HG02610 (cell line): ENCODE results near the gene EXOSC10.
"Not testable (repeated sequence)": the region's sequence is repeated elsewhere in the genome, so short reads cannot be mapped to it uniquely, and the experiment has no call there.

Source experiments
- ATAC-seq: cut with Tn5 transposase; IDR thresholded peaks from one replicate; pipeline ENCODE4 v1.9.1; 2021; ENCODE audit warnings: mild to moderate bottlenecking, moderate library complexity; ENCODE audit not compliant: unreplicated experiment

The EXOSC10 gene

DNA sequence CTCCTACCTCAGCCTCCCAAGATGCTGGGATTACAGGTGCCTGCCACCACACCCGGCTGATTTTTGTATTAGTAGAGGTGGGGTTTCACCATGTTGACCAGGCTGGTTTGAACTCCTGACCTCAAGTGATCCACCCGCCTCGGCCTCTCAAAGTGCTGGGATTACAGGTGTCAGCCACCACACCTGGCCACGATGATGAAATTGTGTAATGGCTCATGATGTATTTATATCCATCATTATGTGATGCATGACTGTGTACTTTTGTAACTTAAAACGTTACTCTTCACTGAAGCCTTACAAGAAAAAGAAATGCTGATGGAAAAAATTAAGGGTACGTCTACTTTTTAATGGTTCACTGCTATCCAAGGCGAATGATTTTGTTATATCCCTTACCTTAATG is 79.7 kb downstream of the EXOSC10 start:
- ATAC-seq = no peak

- ATAC-seq = not testable (repeated sequence)
Measured at GRCh38 chr1:11019358-11019757, 80.3 kb downstream of the EXOSC10 start.
